NCI-H2227 (cell line): ENCODE measurements around the gene PRKN.

Source experiments
- DNase-seq: peaks from one replicate; lab custom pipeline; 2025; ENCODE audit not compliant: unreplicated experiment; lab: John Stamatoyannopoulos, UW

The PRKN gene

GRCh38 chr6:161749576-161749975 lies 978.0 kb downstream of the PRKN start:
- no peak for DNase-seq

- no peak for DNase-seq
Measured at GRCh38 chr6:161748535-161749416, 978.8 kb downstream of the PRKN start.

GRCh38 chr6:161747506-161747905 lies 980.1 kb downstream of the PRKN start:
- no peak for DNase-seq

- no peak for DNase-seq
Measured at GRCh38 chr6:161745594-161746141, 981.9 kb downstream of the PRKN start.

- no peak for DNase-seq
Measured at GRCh38 chr6:161745128-161745527, 982.4 kb downstream of the PRKN start.

- no peak for DNase-seq
Measured at GRCh38 chr6:161744211-161745067, 983.1 kb downstream of the PRKN start.

GRCh38 chr6:161743509-161744178 lies 983.9 kb downstream of the PRKN start:
- no peak for DNase-seq

- no peak for DNase-seq
Measured at GRCh38 chr6:161740486-161740885, 987.1 kb downstream of the PRKN start.

- DNase-seq: no peak
Measured at GRCh38 chr6:161736781-161737292, 990.7 kb downstream of the PRKN start.

- no peak for DNase-seq
Measured at GRCh38 chr6:161736326-161736725, 991.2 kb downstream of the PRKN start.

GRCh38 chr6:161732594-161732993 lies 995.0 kb downstream of the PRKN start:
- no peak for DNase-seq

GRCh38 chr6:161727083-161727833 lies 1000.3 kb downstream of the PRKN start:
- no peak for DNase-seq

GRCh38 chr6:161722394-161722793 lies 1005.2 kb downstream of the PRKN start:
- DNase-seq: no peak

- DNase-seq: no peak
Measured at GRCh38 chr6:161721511-161721910, 1006.1 kb downstream of the PRKN start.

GRCh38 chr6:161716176-161716575 lies 1011.4 kb downstream of the PRKN start:
- DNase-seq: no peak

GRCh38 chr6:161711938-161712337 lies 1015.6 kb downstream of the PRKN start:
- no peak for DNase-seq

- no peak for DNase-seq
Measured at GRCh38 chr6:161711515-161711914, 1016.1 kb downstream of the PRKN start.

- no peak for DNase-seq
Measured at GRCh38 chr6:161710698-161711097, 1016.9 kb downstream of the PRKN start.

- no peak for DNase-seq
Measured at GRCh38 chr6:161701056-161701455, 1026.5 kb downstream of the PRKN start.

- no peak for DNase-seq
Measured at GRCh38 chr6:161696801-161697200, 1030.8 kb downstream of the PRKN start.
